Neutrophil (primary cell): ENCODE measurements around the gene HAGHL.
"Not testable (repeated sequence)": the region's sequence is repeated elsewhere in the genome, so short reads cannot be mapped to it uniquely, and the experiment has no call there.

ENCODE experiments used
- H3K27ac ChIP-seq: fragments of 200-600 bp; sonication (generic); 2 replicates; pipeline ENCODE4 v1.5.1; 2016; ENCODE audit warnings: mild to moderate bottlenecking, moderate library complexity
- H3K27me3 ChIP-seq: fragments of 200-600 bp; sonication (generic); 2 replicates; pipeline ENCODE4 v1.6.0; 2016; ENCODE audit warnings: mild to moderate bottlenecking
- H3K36me3 ChIP-seq: fragments of 200-600 bp; sonication (generic); 2 replicates; pipeline ENCODE4 v1.5.1; 2017
- H3K4me1 ChIP-seq, 2 experiments: fragments of 200-600 bp in 1 of 2; sonication (generic) in 1 of 2; 1 replicate in 1 of 2; 2 replicates in 1 of 2; pipeline versions ENCODE4 v1.5.1 to v1.6.1; 2013 to 2016; ENCODE audit warnings: low read depth in 1 of 2, low read length in 1 of 2, mild to moderate bottlenecking in 1 of 2, moderate library complexity in 1 of 2; ENCODE audit not compliant: control insufficient read depth in 1 of 2, insufficient read depth in 1 of 2
- H3K4me3 ChIP-seq, 2 experiments: fragments of 200-600 bp in 1 of 2; sonication (generic) in 1 of 2; 1 replicate in 1 of 2; 2 replicates in 1 of 2; pipeline ENCODE4 v1.5.1; 2013 to 2016; ENCODE audit warnings: low read depth in 1 of 2, low read length in 1 of 2, mild to moderate bottlenecking in 1 of 2, moderate library complexity in 1 of 2
- H3K9me3 ChIP-seq: fragments of 200-600 bp; sonication (generic); 2 replicates; pipeline ENCODE4 v1.5.1; 2016
- CTCF ChIP-seq: fragments of 200-600 bp; sonication (generic); IDR thresholded peaks from 2 replicates; pipeline ENCODE4 v1.5.1; 2016; ENCODE audit warnings: antibody characterized with exemption

HAGHL gene

GRCh38 chr16:747978-748746 lies 21.3 kb downstream of the HAGHL start:
- H3K36me3 ChIP-seq, result no peaks in the 10 kb centered on the region
- TF ChIP-seq CTCF, result no peak
- H3K27me3 ChIP-seq, result peaks cover 6% of the 10 kb centered on the region
- no peaks in the 10 kb centered on the region for H3K9me3 ChIP-seq
- H3K4me3 ChIP-seq, result no peak overlapping the region
- H3K27ac ChIP-seq, result no peak overlapping the region
- H3K4me1 ChIP-seq, result no peaks in the 10 kb centered on the region

- Histone ChIP-seq H3K27ac (no peak overlapping the region), H3K4me3 (no peak overlapping the region), H3K4me1 (no peaks in the 10 kb centered on the region), H3K9me3 (no peaks in the 10 kb centered on the region), H3K36me3 (no peaks in the 10 kb centered on the region), H3K27me3 (peaks cover 6% of the 10 kb centered on the region)
- no peak for TF ChIP-seq CTCF
Observed at GRCh38 chr16:749010-749409, 22.1 kb downstream of the HAGHL start.

DNA sequence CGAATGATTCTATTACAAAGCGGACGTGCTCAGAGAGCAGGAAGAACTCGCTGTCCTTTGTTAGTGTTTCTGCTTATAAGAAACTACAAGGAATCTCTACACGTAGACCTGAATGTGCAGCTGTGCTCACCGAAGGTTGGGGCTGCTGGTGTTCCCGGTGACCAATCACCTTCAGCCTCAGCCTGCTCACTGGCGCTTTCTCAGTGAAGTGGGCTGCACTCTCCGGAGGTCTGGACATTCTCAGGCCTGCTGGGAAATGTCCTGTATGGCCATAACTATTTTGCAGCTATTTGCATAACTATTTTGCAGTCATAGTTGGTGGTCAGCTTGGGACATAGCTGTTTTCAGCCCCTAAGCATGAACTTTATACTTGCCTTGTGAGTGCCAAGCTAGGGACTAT lies 23.6 kb downstream of the HAGHL start:
- no peaks in the 10 kb centered on the region for H3K9me3 ChIP-seq
- H3K4me3 ChIP-seq, result no peak overlapping the region
- TF ChIP-seq CTCF, result no peak
- H3K27ac ChIP-seq, result no peak overlapping the region
- peaks cover 4 to 12% of the 10 kb centered on the region in 2 experiments for H3K4me1 ChIP-seq
- H3K36me3 ChIP-seq, result no peaks in the 10 kb centered on the region
- peaks cover 6% of the 10 kb centered on the region for H3K27me3 ChIP-seq

DNA sequence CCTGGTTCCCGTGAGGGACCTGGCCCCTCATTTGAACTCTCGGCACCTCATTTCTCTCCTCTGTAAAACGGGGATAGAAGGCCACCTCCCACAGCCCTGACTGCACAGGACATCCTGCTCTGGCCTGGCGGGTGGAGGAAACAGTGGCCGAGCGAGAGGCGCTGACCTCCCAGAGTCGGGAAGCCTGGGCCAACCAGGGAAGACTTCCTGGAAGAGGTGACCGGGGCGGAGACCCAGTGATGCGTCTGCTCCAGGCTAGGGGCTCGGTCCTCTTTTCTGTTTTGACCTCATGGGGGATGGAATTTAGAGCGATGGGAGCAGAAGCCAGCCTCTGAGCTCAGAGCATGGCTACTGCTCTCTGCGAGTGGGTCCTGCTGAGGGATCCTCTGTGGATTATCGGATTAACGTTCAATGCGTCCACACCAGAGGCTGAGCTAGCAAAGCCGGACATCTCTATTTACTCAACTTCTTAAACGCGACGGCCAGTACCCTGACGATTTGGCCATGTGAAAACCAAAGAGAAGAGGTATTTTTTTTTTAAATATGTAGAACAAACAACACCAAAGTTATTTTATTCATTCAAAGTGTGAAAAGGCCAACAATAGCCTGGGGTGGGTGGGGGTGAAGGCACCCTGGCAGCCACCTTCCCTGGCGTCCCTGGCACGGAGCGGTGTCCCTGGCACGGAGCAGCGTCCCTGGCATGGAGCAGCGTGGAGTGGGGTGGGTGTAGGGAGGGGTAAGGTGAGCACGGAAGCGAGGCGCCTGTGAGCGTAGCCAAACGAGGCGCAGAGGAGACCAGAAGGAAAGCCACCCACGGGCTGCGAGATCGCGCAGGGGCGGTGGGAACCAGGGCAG lies 24.5 kb downstream of the HAGHL start:
- no peak for TF ChIP-seq CTCF
- peaks cover 4 to 12% of the 10 kb centered on the region in 2 experiments for H3K4me1 ChIP-seq
- H3K4me3 ChIP-seq, result no peak overlapping the region
- H3K27me3 ChIP-seq, result peaks cover 3% of the 10 kb centered on the region
- no peak overlapping the region for H3K27ac ChIP-seq
- no peaks in the 10 kb centered on the region for H3K36me3 ChIP-seq
- H3K9me3 ChIP-seq, result no peaks in the 10 kb centered on the region

DNA sequence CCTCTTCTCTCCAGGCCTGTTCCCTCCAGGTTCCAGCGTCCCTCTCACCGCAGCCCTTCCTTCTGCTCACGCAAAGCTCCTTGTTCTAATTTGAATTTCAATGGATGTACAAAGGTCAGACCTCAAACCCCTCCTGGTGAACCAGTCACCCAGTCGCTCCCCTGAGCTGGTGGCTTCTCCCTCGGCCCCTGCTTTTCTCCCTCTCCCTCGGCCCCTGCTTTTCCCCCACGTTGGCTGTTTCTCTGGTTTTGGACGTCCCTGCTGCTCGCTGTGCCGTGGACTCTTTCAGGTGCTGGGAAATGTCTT lies 25.1 kb downstream of the HAGHL start:
- Histone ChIP-seq H3K27me3 (peaks cover 3% of the 10 kb centered on the region), H3K4me3 (no peak overlapping the region), H3K27ac (no peak overlapping the region), H3K9me3 (no peaks in the 10 kb centered on the region), H3K36me3 (no peaks in the 10 kb centered on the region), H3K4me1 (peaks cover 4 to 12% of the 10 kb centered on the region in 2 experiments)
- no peak for TF ChIP-seq CTCF

GRCh38 chr16:754121-754607 lies 27.3 kb downstream of the HAGHL start:
- not testable (repeated sequence) for H3K27ac ChIP-seq, H3K36me3 ChIP-seq, H3K4me3 ChIP-seq, H3K27me3 ChIP-seq, H3K9me3 ChIP-seq
- peaks cover 4 to 16% of the 10 kb centered on the region in 2 experiments for H3K4me1 ChIP-seq
